ENCODE data around the gene SNAPC2.

Gene SNAPC2

DNA sequence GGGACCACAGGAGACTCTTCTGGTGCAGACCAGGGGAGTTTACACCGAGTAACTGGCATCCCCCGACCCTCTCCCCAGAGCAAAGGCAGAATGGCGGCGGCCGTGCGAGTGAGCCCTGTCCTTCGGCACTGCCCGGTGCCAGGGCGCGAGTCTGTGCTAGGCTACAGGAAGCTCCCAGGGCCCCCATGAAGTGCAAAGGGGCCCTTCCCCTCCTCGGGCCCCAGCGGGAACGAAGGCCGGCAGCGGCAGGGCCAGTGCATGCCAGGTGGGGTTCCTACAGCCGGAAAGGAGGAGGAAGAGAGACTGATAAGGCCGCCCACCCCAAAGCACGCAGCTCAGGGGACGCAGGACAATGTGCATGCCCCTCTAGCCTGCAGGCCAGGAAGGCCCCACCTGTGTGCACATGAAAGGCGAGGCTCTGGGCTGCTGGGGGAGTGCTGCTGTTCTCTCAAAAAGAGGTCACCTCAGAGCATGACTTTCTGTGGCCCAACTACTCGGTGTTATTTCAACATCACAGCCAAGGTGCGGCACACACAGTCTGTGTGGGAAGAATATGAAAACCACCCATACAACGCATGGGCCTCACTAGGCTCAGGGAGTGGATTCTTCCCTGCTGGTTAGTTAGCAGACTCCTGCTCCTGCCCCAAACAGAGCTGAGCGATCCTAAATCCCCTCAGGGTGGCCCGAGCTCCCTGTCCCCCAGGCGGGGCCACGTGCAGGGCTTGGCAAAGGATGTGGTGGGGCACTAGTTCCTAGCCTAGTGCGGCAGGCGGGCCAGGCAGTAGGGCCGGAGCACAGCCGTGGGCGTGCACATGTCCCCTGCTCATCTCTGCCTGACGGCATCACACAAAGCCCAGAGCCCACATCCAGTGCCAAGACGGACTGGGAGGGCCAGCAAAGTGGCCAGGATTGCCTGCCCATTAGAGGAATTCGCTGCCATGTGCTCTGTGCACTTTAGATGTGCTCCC lies 51.7 kb downstream of the SNAPC2 start:
- DNase-seq = no peak
